GM12878 (cell line): ENCODE results near the gene MRTFA.

Experiments used
- ATF3 ChIP-seq: IDR thresholded peaks from 2 replicates; pipeline ENCODE4 v1.6.1; 2011; ENCODE audit warnings: low read depth, mild to moderate bottlenecking, low read length, moderate library complexity, borderline replicate concordance; ENCODE audit errors: extremely low read depth
- CTCF ChIP-seq, 3 experiments: IDR thresholded peaks in 2 of 3; conservative IDR thresholded peaks in 1 of 3; 2 replicates each; pipeline ENCODE4 v1.5.1; 2011; ENCODE audit warnings: low read depth in 3 of 3, low read length in 3 of 3, mild to moderate bottlenecking in 3 of 3, control low read depth in 2 of 3, moderate library complexity in 2 of 3, inconsistent platforms in 1 of 3, mixed read lengths in 1 of 3; ENCODE audit not compliant: control insufficient read depth in 2 of 3, insufficient read depth in 1 of 3; ENCODE audit errors: extremely low read depth in 1 of 3
- EP300 ChIP-seq, 2 experiments: fragments of 150-350 bp in 1 of 2; IDR thresholded peaks; 2 replicates each; pipeline ENCODE4 v1.6.1; 2011 to 2012; ENCODE audit warnings: low read depth in 2 of 2, low read length in 2 of 2, borderline replicate concordance in 1 of 2, improper control_type of control experiment in 1 of 2, inconsistent platforms in 1 of 2; ENCODE audit not compliant: control insufficient read depth in 1 of 2
- ESRRA ChIP-seq: IDR thresholded peaks from 2 replicates; pipeline ENCODE4 v1.6.1; 2012; ENCODE audit warnings: mild to moderate bottlenecking, low read length, improper control_type of control experiment
- IRF3 ChIP-seq: fragments of 450-650 bp; IDR thresholded peaks from 2 replicates; pipeline ENCODE4 v1.6.1; 2014; ENCODE audit warnings: mild to moderate bottlenecking
- MYB ChIP-seq: fragments of 150-350 bp; IDR thresholded peaks from 2 replicates; pipeline ENCODE4 v1.6.1; 2014; ENCODE audit warnings: mild to moderate bottlenecking, low read depth, low read length, borderline replicate concordance
- SPI1 ChIP-seq: IDR thresholded peaks from 2 replicates; pipeline ENCODE4 v1.6.1; 2011; ENCODE audit warnings: low read depth, mild to moderate bottlenecking, low read length, moderate library complexity, borderline replicate concordance; ENCODE audit not compliant: insufficient read depth

GRCh38 chr22:40661671-40662070, 25.2 kb upstream of the MRTFA start:
- TF ChIP-seq CTCF (IDR thresholded peaks at IDR 0.05 in 2 of 3, conservative IDR thresholded peaks at IDR 0.05 in 1 of 3; ENCODE audit: control insufficient read depth in 2 of 3, extremely low read depth in 1 of 3, insufficient read depth in 1 of 3, low read depth in 3 of 3, low read length in 3 of 3): no peak
- no peak for TF ChIP-seq IRF3
- TF ChIP-seq SPI1: no peak
- no peak for TF ChIP-seq ATF3
- TF ChIP-seq EP300 (IDR thresholded peaks at IDR 0.05; ENCODE audit: borderline replicate concordance in 1 of 2, control insufficient read depth in 1 of 2, low read depth in 2 of 2, low read length in 2 of 2): no peak
- no peak for TF ChIP-seq MYB
- TF ChIP-seq ESRRA: no peak
